WTC11 (cell line): Measurements from ENCODE around the gene YOD1. TPM values are rescaled to one million over a fixed set of nuclear protein-coding genes. Genes with fewer than 3 reads are reported as not detected.

Source experiments
- ATAC-seq: fragments of 200-7000 bp; cut with Tn5 transposase; 2 replicates; pipeline ENCODE4 v1.10.0; 2021; ENCODE audit warnings: mild to moderate bottlenecking, moderate library complexity
- CTCF ChIA-PET: fragments of 300-600 bp; sonication (Branson Sonifier 250); formaldehyde crosslinking; loops from one replicate; lab custom pipeline; 2021; ENCODE audit warnings: antibody characterized with exemption; lab: Charles Lee
- POLR2A ChIA-PET: fragments of 350-600 bp; sonication (Branson Sonifier 250); formaldehyde crosslinking; loops from one replicate; lab custom pipeline; 2021; ENCODE audit warnings: antibody characterized with exemption; lab: Charles Lee
- DNase-seq: peaks from one replicate; pipeline ENCODE4 v3.0.0; 2021; ENCODE audit warnings: low spot score
- H3K27ac Mint-ChIP-seq: 2 replicates; pipeline ENCODE4 v1.8.0; 2021; ENCODE audit warnings: mixed read lengths
- H3K27me3 Mint-ChIP-seq: 2 replicates; pipeline ENCODE4 v1.8.0; 2021; ENCODE audit warnings: low read depth, mild to moderate bottlenecking, moderate library complexity, mixed read lengths
- H3K36me3 Mint-ChIP-seq: 2 replicates; pipeline ENCODE4 v1.8.0; 2021; ENCODE audit warnings: mixed read lengths
- H3K4me1 Mint-ChIP-seq: 2 replicates; pipeline ENCODE4 v1.8.0; 2022; ENCODE audit warnings: mixed read lengths
- H3K4me3 Mint-ChIP-seq: 2 replicates; pipeline ENCODE4 v1.8.0; 2021; ENCODE audit warnings: mild to moderate bottlenecking, moderate library complexity, mixed read lengths
- H3K9me3 Mint-ChIP-seq: 2 replicates; pipeline ENCODE4 v1.8.0; 2021; ENCODE audit warnings: mixed read lengths
- ATF1 ChIP-seq: sonication (generic); formaldehyde crosslinking; IDR thresholded peaks from 2 replicates; pipeline ENCODE4 v1.8.1; 2023; ENCODE audit warnings: mild to moderate bottlenecking, moderate library complexity, missing genetic modification reagents
- CDX4 ChIP-seq: fragments of 250-450 bp; sonication (Bioruptor Pico); IDR thresholded peaks from 2 replicates; pipeline ENCODE4 v1.9.0; 2021; ENCODE audit warnings: moderate library complexity, mild to moderate bottlenecking, inconsistent platforms, borderline replicate concordance
- E2F1 ChIP-seq: sonication (generic); formaldehyde crosslinking; IDR thresholded peaks from 2 replicates; pipeline ENCODE4 v1.8.0; 2022; ENCODE audit warnings: mild to moderate bottlenecking, missing genetic modification reagents
- ETV6 ChIP-seq: sonication (generic); formaldehyde crosslinking; IDR thresholded peaks from 2 replicates; pipeline ENCODE4 v1.8.1; 2022; ENCODE audit warnings: mild to moderate bottlenecking, missing genetic modification reagents
- GABPB1 ChIP-seq: sonication (generic); formaldehyde crosslinking; IDR thresholded peaks from 2 replicates; pipeline ENCODE4 v1.8.1; 2023; ENCODE audit warnings: mild to moderate bottlenecking, missing genetic modification reagents
- GTF2I ChIP-seq: fragments of 250-450 bp; sonication (Bioruptor Pico); conservative IDR thresholded peaks from 2 replicates; pipeline ENCODE4 v1.4.0; 2021; ENCODE audit warnings: mild to moderate bottlenecking
- IRF2 ChIP-seq: sonication (generic); formaldehyde crosslinking; IDR thresholded peaks from 2 replicates; pipeline ENCODE4 v1.8.0; 2022; ENCODE audit warnings: low read depth, missing genetic modification reagents, borderline replicate concordance
- NFATC4 ChIP-seq: fragments of 250-450 bp; sonication (Bioruptor Pico); IDR thresholded peaks from 2 replicates; pipeline ENCODE4 v1.9.0; 2021; ENCODE audit warnings: mild to moderate bottlenecking
- NR1H2 ChIP-seq: sonication (generic); formaldehyde crosslinking; IDR thresholded peaks from 2 replicates; pipeline ENCODE4 v1.9.0; 2021; ENCODE audit warnings: mild to moderate bottlenecking, moderate library complexity, missing genetic modification reagents
- NR3C1 ChIP-seq: sonication (generic); formaldehyde crosslinking; conservative IDR thresholded peaks from 2 replicates; pipeline ENCODE4 v1.8.1; 2023; ENCODE audit warnings: low read depth, mild to moderate bottlenecking, missing genetic modification reagents
- PRRX2 ChIP-seq: fragments of 250-450 bp; sonication (Bioruptor Pico); IDR thresholded peaks from 2 replicates; pipeline ENCODE4 v1.8.0; 2021; ENCODE audit warnings: mild to moderate bottlenecking
- STAT6 ChIP-seq: sonication (generic); formaldehyde crosslinking; conservative IDR thresholded peaks from 2 replicates; pipeline ENCODE4 v1.8.1; 2023; ENCODE audit warnings: mild to moderate bottlenecking, low read depth, missing genetic modification reagents, moderate library complexity
- TEAD4 ChIP-seq: sonication (generic); formaldehyde crosslinking; IDR thresholded peaks from 2 replicates; pipeline ENCODE4 v1.8.0; 2022; ENCODE audit warnings: mild to moderate bottlenecking, missing genetic modification reagents
- ZNF121 ChIP-seq: sonication (generic); formaldehyde crosslinking; IDR thresholded peaks from 2 replicates; pipeline ENCODE4 v1.8.0; 2023; ENCODE audit warnings: missing genetic modification reagents
- ZNF232 ChIP-seq: sonication (generic); formaldehyde crosslinking; IDR thresholded peaks from 2 replicates; pipeline ENCODE4 v1.8.0; 2022; ENCODE audit warnings: mild to moderate bottlenecking, missing genetic modification reagents
- ZNF263 ChIP-seq: sonication (generic); formaldehyde crosslinking; IDR thresholded peaks from 2 replicates; pipeline ENCODE4 v1.8.1; 2022; ENCODE audit warnings: low read depth, mild to moderate bottlenecking, moderate library complexity, missing genetic modification reagents
- ZNF425 ChIP-seq: fragments of 250-450 bp; sonication (Bioruptor Pico); conservative IDR thresholded peaks from 2 replicates; pipeline ENCODE4 v1.9.0; 2021; ENCODE audit warnings: mild to moderate bottlenecking
- ZNF671 ChIP-seq: fragments of 250-450 bp; sonication (Bioruptor Pico); IDR thresholded peaks from 2 replicates; pipeline ENCODE4 v1.8.0; 2021; ENCODE audit warnings: mild to moderate bottlenecking
- total RNA-seq: library from RNA; stranded (reverse); gene quantifications from 3 replicates; pipeline ENCODE4 v1.2.3, GENCODE V29; 2021
- TF ChIP-seq, protein P1 (sequence below): sonication (generic); formaldehyde crosslinking; IDR thresholded peaks from 2 replicates; pipeline ENCODE4 v1.8.1; 2023; ENCODE audit warnings: mild to moderate bottlenecking, missing genetic modification reagents, moderate library complexity
- TF ChIP-seq, protein P2 (sequence below): sonication (generic); formaldehyde crosslinking; IDR thresholded peaks from 2 replicates; pipeline ENCODE4 v1.8.1; 2022; ENCODE audit warnings: mild to moderate bottlenecking, missing genetic modification reagents, moderate library complexity, borderline replicate concordance
- TF ChIP-seq, protein P3 (sequence below): sonication (generic); formaldehyde crosslinking; IDR thresholded peaks from 2 replicates; pipeline ENCODE4 v1.8.1; 2023; ENCODE audit warnings: mild to moderate bottlenecking, moderate library complexity, missing genetic modification reagents
- TF ChIP-seq, protein P4 (sequence below): sonication (generic); formaldehyde crosslinking; IDR thresholded peaks from 2 replicates; pipeline ENCODE4 v1.8.1; 2022; ENCODE audit warnings: low read depth, mild to moderate bottlenecking, moderate library complexity, missing genetic modification reagents, borderline replicate concordance

Gene YOD1
- total RNA-seq, 1 experiment from 2014 or later = 12.0 TPM

DNA sequence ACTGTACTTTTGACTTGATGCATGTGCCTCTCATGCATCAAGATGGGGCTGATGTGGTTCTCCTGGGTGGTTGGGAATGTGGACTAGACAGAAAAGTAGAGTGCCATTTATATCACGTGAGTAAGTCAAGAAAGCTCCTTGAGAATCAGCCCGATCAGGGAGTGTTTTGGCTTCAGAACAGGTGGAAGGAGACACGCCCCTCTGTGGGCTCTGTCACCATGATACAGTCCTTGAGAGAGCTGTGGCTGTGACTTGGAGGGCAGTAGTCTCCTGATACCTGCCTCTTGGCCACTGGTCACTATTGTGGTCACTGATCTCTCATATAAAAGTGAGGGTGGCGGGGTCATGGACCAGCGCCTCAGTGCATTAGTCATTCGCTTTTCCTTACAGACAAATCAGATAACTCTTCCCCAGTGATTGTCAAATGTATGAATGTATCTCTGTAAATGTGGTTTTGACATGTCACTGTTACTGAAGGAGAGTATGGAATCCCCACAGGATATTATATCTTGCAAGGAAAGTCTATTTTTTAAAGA is 28.8 kb upstream of the YOD1 start:
- H3K4me1 Mint-ChIP-seq = peaks cover 17% of the 10 kb centered on the region
- no peak overlapping the region for H3K27ac Mint-ChIP-seq
- no peak for DNase-seq
- ATAC-seq = no peak
- POLR2A ChIA-PET = no interaction called here
- H3K9me3 Mint-ChIP-seq = no peaks in the 10 kb centered on the region
- no peaks in the 10 kb centered on the region for H3K27me3 Mint-ChIP-seq
- TF ChIP-seq TEAD4 (CRISPR knock-in tag) (no peak), IRF2 (CRISPR knock-in tag) (no peak), CDX4 (CRISPR knock-in tag) (no peak), ATF1 (CRISPR knock-in tag) (no peak), ZNF671 (no peak), NFATC4 (CRISPR knock-in tag) (no peak), ETV6 (no peak), ZNF121 (no peak), ZNF232 (CRISPR knock-in tag) (no peak)
- TF ChIP-seq, protein P1, sequence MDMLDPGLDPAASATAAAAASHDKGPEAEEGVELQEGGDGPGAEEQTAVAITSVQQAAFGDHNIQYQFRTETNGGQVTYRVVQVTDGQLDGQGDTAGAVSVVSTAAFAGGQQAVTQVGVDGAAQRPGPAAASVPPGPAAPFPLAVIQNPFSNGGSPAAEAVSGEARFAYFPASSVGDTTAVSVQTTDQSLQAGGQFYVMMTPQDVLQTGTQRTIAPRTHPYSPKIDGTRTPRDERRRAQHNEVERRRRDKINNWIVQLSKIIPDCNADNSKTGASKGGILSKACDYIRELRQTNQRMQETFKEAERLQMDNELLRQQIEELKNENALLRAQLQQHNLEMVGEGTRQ (CRISPR knock-in tag) = no peak
- TF ChIP-seq, protein P2, sequence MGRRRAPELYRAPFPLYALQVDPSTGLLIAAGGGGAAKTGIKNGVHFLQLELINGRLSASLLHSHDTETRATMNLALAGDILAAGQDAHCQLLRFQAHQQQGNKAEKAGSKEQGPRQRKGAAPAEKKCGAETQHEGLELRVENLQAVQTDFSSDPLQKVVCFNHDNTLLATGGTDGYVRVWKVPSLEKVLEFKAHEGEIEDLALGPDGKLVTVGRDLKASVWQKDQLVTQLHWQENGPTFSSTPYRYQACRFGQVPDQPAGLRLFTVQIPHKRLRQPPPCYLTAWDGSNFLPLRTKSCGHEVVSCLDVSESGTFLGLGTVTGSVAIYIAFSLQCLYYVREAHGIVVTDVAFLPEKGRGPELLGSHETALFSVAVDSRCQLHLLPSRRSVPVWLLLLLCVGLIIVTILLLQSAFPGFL (CRISPR knock-in tag) = no peak
- TF ChIP-seq, all 79 proteins: peak for 0
- H3K4me3 Mint-ChIP-seq = no peak overlapping the region
- CTCF ChIA-PET = interaction anchor here (1.0 to 2.0 kb wide), 2 partner anchors 27 to 420 kb away, joined by 3 to 6 read pairs; partner anchors contain the start of gene PFKFB2
- H3K36me3 Mint-ChIP-seq = 0 out of 2 replicates have a peak, but pooled peaks cover under 1% of the 10 kb centered on the region

DNA sequence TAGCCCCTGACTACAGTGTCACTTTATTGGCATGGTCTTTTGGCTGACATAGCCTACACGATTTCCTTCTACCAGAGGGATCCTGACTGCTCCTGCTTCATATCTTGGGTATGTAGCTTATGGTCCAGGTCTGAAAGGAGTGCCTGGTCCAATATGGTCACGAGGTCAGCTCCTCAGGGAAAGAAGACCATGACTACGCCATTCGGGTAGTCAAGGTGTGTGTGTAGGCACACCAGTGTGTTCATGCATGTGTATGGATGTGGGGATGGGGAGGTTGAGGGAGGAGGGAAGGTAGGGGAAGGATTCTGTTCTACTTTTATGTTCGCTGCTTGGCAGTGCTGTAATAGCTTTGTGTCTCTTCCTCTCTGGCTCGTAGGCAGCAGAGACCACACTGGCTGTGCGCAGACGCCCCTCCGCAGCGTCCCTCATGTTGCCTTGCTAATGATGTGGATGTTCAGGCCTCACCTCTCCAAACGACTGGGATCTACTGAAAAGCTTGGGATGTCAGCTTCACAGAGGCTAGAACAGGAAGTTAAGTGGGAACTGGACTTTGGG is 27.6 kb upstream of the YOD1 start:
- no peak for DNase-seq
- ATAC-seq = no peak
- Mint-ChIP-seq H3K36me3 (0 out of 2 replicates have a peak, but pooled peaks cover 2% of the 10 kb centered on the region), H3K4me1 (peaks cover 12% of the 10 kb centered on the region), H3K27ac (no peak overlapping the region), H3K4me3 (no peak overlapping the region), H3K9me3 (no peaks in the 10 kb centered on the region)
- TF ChIP-seq STAT6 (no peak), ZNF425 (CRISPR knock-in tag) (no peak), NR1H2 (CRISPR knock-in tag) (no peak), GTF2I (CRISPR knock-in tag) (no peak), E2F1 (CRISPR knock-in tag) (no peak), ETV6 (no peak), ZNF263 (no peak), NR3C1 (CRISPR knock-in tag) (no peak), GABPB1 (no peak), PRRX2 (CRISPR knock-in tag) (no peak)
- TF ChIP-seq, protein P3, sequence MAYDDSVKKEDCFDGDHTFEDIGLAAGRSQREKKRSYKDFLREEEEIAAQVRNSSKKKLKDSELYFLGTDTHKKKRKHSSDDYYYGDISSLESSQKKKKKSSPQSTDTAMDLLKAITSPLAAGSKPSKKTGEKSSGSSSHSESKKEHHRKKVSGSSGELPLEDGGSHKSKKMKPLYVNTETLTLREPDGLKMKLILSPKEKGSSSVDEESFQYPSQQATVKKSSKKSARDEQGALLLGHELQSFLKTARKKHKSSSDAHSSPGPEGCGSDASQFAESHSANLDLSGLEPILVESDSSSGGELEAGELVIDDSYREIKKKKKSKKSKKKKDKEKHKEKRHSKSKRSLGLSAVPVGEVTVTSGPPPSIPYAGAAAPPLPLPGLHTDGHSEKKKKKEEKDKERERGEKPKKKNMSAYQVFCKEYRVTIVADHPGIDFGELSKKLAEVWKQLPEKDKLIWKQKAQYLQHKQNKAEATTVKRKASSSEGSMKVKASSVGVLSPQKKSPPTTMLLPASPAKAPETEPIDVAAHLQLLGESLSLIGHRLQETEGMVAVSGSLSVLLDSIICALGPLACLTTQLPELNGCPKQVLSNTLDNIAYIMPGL (CRISPR knock-in tag) = no peak
- TF ChIP-seq, protein P4, sequence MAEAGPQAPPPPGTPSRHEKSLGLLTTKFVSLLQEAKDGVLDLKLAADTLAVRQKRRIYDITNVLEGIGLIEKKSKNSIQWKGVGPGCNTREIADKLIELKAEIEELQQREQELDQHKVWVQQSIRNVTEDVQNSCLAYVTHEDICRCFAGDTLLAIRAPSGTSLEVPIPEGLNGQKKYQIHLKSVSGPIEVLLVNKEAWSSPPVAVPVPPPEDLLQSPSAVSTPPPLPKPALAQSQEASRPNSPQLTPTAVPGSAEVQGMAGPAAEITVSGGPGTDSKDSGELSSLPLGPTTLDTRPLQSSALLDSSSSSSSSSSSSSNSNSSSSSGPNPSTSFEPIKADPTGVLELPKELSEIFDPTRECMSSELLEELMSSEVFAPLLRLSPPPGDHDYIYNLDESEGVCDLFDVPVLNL (CRISPR knock-in tag) = no peak
- TF ChIP-seq, all 79 proteins: peak for 0
- no peaks in the 10 kb centered on the region for H3K27me3 Mint-ChIP-seq
- CTCF ChIA-PET = interaction anchor here (2.0 kb wide), 1 partner anchor 26 kb away, joined by 6 read pairs; the partner anchor contains the start of gene PFKFB2
- POLR2A ChIA-PET = no interaction called here
